Spleen (tissue), 11 donors: Measurements from ENCODE around the gene DBF4. TPM values are rescaled to one million over a fixed set of nuclear protein-coding genes. Genes with fewer than 3 reads are reported as not detected.

Experiments used
- DNase-seq: peaks from one replicate; pipeline ENCODE4 v3.0.0-alpha.2; 2020
- H3K27ac ChIP-seq, 8 donors: fragments of 200-600 bp; sonication (generic) in 7 of 8; 1 replicate in 4 of 8; 2 replicates in 4 of 8; pipeline versions ENCODE4 v1.5.0 to v1.8.0; 2016 to 2021; ENCODE audit warnings: inconsistent platforms in 4 of 8, mild to moderate bottlenecking in 4 of 8, moderate library complexity in 1 of 8
- H3K27me3 ChIP-seq, 7 donors: fragments of 200-600 bp; sonication (generic) in 6 of 7; replicated peaks in 1 of 7; 1 replicate in 4 of 7; 2 replicates in 3 of 7; pipeline versions ENCODE4 v1.5.0 to v1.8.0; 2016 to 2021; ENCODE audit warnings: inconsistent platforms in 3 of 7, mild to moderate bottlenecking in 1 of 7
- H3K36me3 ChIP-seq, 6 donors: fragments of 200-600 bp; sonication (generic) in 5 of 6; 1 replicate in 4 of 6; 2 replicates in 2 of 6; pipeline versions ENCODE4 v1.5.0 to v1.8.0; 2016 to 2021; ENCODE audit warnings: inconsistent platforms in 2 of 6
- H3K4me1 ChIP-seq, 6 donors: fragments of 200-600 bp; sonication (generic) in 5 of 6; 1 replicate in 3 of 6; 2 replicates in 3 of 6; pipeline versions ENCODE4 v1.5.0 to v1.8.0; 2016 to 2021; ENCODE audit warnings: inconsistent platforms in 3 of 6
- H3K4me3 ChIP-seq, 8 donors: fragments of 200-600 bp; sonication (generic) in 7 of 8; 1 replicate in 4 of 8; 2 replicates in 4 of 8; pipeline versions ENCODE4 v1.5.0 to v1.8.0; 2016 to 2021; ENCODE audit warnings: inconsistent platforms in 4 of 8, mild to moderate bottlenecking in 4 of 8, moderate library complexity in 2 of 8
- H3K9me3 ChIP-seq, 8 donors: fragments of 200-600 bp; sonication (generic) in 7 of 8; 1 replicate in 4 of 8; 2 replicates in 4 of 8; pipeline versions ENCODE4 v1.5.0 to v1.8.0; 2016 to 2021; ENCODE audit warnings: inconsistent platforms in 4 of 8
- POLR2A ChIP-seq, 3 donors: fragments of 450-650 bp; IDR thresholded peaks; one replicate each; pipeline ENCODE4 v1.5.1; 2017; ENCODE audit warnings: antibody characterized with exemption in 3 of 3, mild to moderate bottlenecking in 1 of 3
- POLR2AphosphoS5 ChIP-seq, 3 donors: sonication (generic); formaldehyde crosslinking; IDR thresholded peaks; one replicate each; pipeline ENCODE4 v1.5.1; 2017; ENCODE audit warnings: antibody characterized with exemption in 3 of 3
- WGBS, 5 donors: extraction: QIAGEN DNeasy Blood & Tissue Kit in 3 of 5; methylation state at CpG; one replicate each; pipeline versions ENCODE4 v1.1.5 to v1.1.7; 2013 to 2018; 5-methylcytosine and 5-hydroxymethylcytosine counted together
- intact Hi-C: fragments of 100-400 bp; cut with DNase I; formaldehyde crosslinking; loops from one replicate; pipeline ENCODE4 v1.15.0; 2023; ENCODE audit warnings: low total_unique reads
- polyA plus RNA-seq, 3 donors: library from polyadenylated mRNA; stranded (reverse); fragments of 200-250 nt; gene quantifications; one replicate each; pipeline ENCODE4 v1.2.1, GENCODE V29; 2013
- total RNA-seq, 7 donors: library from RNA; depleted of rRNA in 3 of 7; stranded (reverse); fragments of >200 nt in 3 of 7; fragmentation: NEBNext Ultra II Directional in 4 of 7; extraction: Animal tissue kit (Norgen Biotek cat#: 25700) in 4 of 7; gene quantifications; one replicate each; pipeline versions ENCODE4 v1.1.0 to v1.2.1, GENCODE V29; 2016 to 2021
- TF ChIP-seq, protein P1 (sequence below), 11 experiments: fragments of 200-600 bp in 7 of 11; fragments of 450-650 bp in 4 of 11; sonication (generic) in 4 of 11; IDR thresholded peaks in 8 of 11; conservative IDR thresholded peaks in 3 of 11; 1 replicate in 7 of 11; 2 replicates in 4 of 11; pipeline versions ENCODE4 v1.4.0 to v1.8.0; 2016 to 2021; ENCODE audit warnings: antibody characterized with exemption in 11 of 11, inconsistent platforms in 4 of 11, mild to moderate bottlenecking in 1 of 11
- donor health status: healthy with polysubstance abuse.
- donor health status: DM: no; HTN: no; CAD: no; lungs with moderate emphysema.
- donor health status: DM: no; HTN: no; CAD: no.
- donor health status: Bipolar disorder and iron deficiency.
- donor health status: healthy.
- donor health status: DM: no; HTN: no; CAD: no.
- donor health status: DM: yes; HTN: yes; CAD: no.

Gene DBF4
- total and polyA plus RNA-seq, 10 donors: 8.8 to 26.8 (median 15.9) TPM

DNA sequence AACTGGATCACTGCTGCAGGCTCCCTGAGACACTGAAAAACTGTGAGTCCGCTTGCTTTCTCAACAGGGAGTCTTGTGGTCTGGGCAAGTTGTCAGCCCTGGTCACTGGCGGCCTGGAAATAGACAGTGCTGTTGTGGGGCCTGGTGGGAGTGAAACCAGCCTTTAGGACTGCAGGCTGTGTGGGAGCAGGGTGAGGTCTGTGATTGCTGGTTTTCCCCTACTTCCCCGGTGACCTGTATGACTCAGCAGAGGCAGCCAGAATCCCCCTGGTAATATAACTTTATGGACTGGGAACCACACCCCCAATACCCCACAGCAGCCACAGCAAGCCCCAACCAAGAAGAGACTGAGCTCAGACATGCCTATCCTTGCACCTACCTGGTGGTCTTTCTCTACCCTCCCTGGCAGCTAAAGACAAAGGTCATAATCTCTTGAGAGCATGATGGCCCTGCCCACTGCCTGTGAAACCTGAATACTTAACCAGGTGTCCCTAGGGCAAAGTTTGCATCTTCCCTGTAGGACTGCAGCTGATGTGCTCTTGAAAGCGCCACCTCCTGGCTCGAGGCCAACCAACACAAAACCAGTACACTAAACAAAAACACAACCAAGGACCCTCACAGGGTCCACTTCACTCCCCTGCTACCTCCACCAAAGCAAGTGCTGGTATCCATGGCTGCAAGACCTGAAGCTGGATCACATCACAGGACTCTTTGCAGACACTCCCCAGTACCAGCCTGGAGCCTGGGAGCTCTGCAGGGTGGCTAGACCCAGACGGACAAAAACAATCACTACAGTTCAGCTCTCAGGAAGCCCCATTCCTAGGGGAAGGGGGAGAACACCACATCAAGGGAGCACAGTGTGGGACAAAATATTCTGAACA lies 50.5 kb downstream of the DBF4 start:
- no peak for DNase-seq
- Histone ChIP-seq H3K4me1 (no peaks in the 10 kb centered on the region), H3K4me3 (no peak overlapping the region), H3K9me3 (no peaks in the 10 kb centered on the region), H3K36me3 (no peaks in the 10 kb centered on the region), H3K27me3 (no peaks in the 10 kb centered on the region), H3K27ac (no peak overlapping the region)
- TF ChIP-seq POLR2A (IDR thresholded peaks at IDR 0.05): no peak
- TF ChIP-seq, protein P1, sequence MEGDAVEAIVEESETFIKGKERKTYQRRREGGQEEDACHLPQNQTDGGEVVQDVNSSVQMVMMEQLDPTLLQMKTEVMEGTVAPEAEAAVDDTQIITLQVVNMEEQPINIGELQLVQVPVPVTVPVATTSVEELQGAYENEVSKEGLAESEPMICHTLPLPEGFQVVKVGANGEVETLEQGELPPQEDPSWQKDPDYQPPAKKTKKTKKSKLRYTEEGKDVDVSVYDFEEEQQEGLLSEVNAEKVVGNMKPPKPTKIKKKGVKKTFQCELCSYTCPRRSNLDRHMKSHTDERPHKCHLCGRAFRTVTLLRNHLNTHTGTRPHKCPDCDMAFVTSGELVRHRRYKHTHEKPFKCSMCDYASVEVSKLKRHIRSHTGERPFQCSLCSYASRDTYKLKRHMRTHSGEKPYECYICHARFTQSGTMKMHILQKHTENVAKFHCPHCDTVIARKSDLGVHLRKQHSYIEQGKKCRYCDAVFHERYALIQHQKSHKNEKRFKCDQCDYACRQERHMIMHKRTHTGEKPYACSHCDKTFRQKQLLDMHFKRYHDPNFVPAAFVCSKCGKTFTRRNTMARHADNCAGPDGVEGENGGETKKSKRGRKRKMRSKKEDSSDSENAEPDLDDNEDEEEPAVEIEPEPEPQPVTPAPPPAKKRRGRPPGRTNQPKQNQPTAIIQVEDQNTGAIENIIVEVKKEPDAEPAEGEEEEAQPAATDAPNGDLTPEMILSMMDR (IDR thresholded peaks at IDR 0.05 in 8 of 11, conservative IDR thresholded peaks at IDR 0.05 in 3 of 11): no peak
- no peak for TF ChIP-seq POLR2AphosphoS5 (IDR thresholded peaks at IDR 0.05)
- WGBS, 5 donors: 41 to 60% (median 50%) methylated on average over 5 to 6 of the region's 6 CpGs
- intact Hi-C loops: no loop called here

DNA sequence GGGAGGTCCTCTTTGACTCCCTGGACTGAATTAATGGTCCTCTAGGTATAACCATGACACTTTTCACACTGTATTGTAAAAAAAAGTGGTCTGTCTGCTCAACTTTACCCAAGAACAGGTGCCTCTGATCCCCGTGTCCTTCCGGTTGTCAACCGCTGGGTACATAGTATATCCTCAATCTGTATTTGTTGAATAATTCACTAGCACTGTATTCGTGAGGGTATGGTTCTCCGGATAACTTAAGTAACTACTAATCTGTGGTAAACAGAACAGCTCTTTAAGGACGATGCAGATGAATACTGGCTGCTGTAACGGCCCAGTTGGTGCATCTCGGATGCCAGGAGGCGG lies 57.3 kb downstream of the DBF4 start:
- 9 to 15% (median 13%) methylated on average over 9 of the region's 9 CpGs for WGBS, 5 donors
- Histone ChIP-seq H3K4me1 (peaks cover 4 to 26% (median 13%) of the 10 kb centered on the region in 6 donors), H3K27me3 (no peaks in the 10 kb centered on the region), H3K9me3 (no peaks in the 10 kb centered on the region), H3K4me3 (peak overlapping the region; percentile 60 to 97 (median 86)), H3K27ac (peak overlapping the region; percentile 24 to 86 (median 73)), H3K36me3 (no peaks in the 10 kb centered on the region)
- no peak for DNase-seq
- TF ChIP-seq, protein P1 (IDR thresholded peaks at IDR 0.05 in 8 of 11, conservative IDR thresholded peaks at IDR 0.05 in 3 of 11): no peak
- TF ChIP-seq POLR2AphosphoS5 (IDR thresholded peaks at IDR 0.05) (no peak), POLR2A (IDR thresholded peaks at IDR 0.05) (no peak)
- intact Hi-C loops: no loop called here

DNA sequence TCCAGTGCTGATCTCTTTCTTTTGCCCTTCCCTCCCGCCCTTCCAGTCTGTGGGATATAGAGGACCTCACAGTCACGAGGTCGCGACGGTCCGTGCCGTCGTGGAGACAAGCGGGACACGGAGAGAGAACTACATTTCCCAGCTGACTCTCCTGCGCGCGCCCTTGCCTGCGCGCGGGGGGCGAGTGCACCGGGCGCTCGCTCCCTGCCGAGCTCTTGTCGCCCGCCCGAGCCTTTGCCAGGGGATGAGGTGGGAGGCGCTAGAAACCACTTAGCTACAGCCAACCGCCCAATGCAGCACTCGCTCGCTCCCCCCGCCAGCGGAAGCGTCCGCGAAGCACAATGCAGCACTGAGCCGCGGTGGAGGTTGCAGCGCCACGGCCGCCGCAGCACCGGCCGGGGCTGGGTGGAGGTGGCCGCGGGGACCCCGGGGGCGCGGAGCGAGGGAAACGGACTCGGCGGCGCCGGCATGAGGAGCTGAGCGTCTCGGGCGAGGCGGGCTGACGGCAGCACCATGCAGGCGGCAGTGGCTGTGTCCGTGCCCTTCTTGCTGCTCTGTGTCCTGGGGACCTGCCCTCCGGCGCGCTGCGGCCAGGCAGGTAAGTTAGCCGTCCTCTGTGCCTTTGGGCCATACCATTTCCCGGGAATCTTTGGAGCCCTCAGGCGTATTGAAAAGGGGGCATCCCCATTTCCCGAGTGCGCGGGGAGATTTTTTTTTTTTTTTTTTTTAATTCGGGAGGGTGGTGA lies 57.8 kb downstream of the DBF4 start, which contains the start of gene ADAM22:
TSS of gene ADAM22 (plus strand) at position 299 of the 746 bp plus-strand sequence. CDS start at position 514, 215 bp downstream.
- H3K27me3 ChIP-seq: no peaks in the 10 kb centered on the region
- peak within 1 kb of the TSS; percentile 60 to 97 (median 86) for H3K4me3 ChIP-seq
- no peaks in the 10 kb centered on the region for H3K9me3 ChIP-seq
- peaks cover 4 to 26% (median 13%) of the 10 kb centered on the region in 6 donors for H3K4me1 ChIP-seq
- peak within 1 kb of the TSS; percentile 43 to 86 (median 73) for H3K27ac ChIP-seq
- TF ChIP-seq, protein P1 (IDR thresholded peaks at IDR 0.05 in 8 of 11, conservative IDR thresholded peaks at IDR 0.05 in 3 of 11): peak in 2 of 11 experiments; percentile 10 to 31
- TF ChIP-seq POLR2A (IDR thresholded peaks at IDR 0.05) (no peak), POLR2AphosphoS5 (IDR thresholded peaks at IDR 0.05) (peak; percentile 84 to 91 (median 87))
- intact Hi-C loops: no loop called here
- WGBS, 5 donors: 0 to 1% (median 1%) methylated on average over 53 to 70 of the region's 70 CpGs
- H3K36me3 ChIP-seq: peaks cover 0 to 4% (median 0%) of the 10 kb centered on the region in 6 donors
- DNase-seq: peak; percentile 96
